Measurements from ENCODE around the gene MAT2B.

Gene MAT2B

GRCh38 chr5:163563880-163564279 is 58.5 kb downstream of the MAT2B start:
- TF ChIP-seq SIN3A (IDR thresholded peaks at IDR 0.05; ENCODE audit: borderline replicate concordance, insufficient read depth, low read length) (no peak), FOXP2 (optimal IDR thresholded peaks at IDR 0.05; ENCODE audit: borderline replicate concordance, extremely low read depth, extremely low read length, insufficient read depth) (no peak), REST (IDR thresholded peaks at IDR 0.05; ENCODE audit: insufficient read depth in 1 of 2, low read depth in 2 of 2, low read length in 2 of 2) (no peak), TAF1 (IDR thresholded peaks at IDR 0.05; ENCODE audit: borderline replicate concordance, insufficient read depth, low read length) (no peak), POLR2AphosphoS5 (IDR thresholded peaks at IDR 0.05; ENCODE audit: low read depth, low read length) (no peak)

- TF ChIP-seq REST (IDR thresholded peaks at IDR 0.05; ENCODE audit: insufficient read depth in 1 of 2, low read depth in 2 of 2, low read length in 2 of 2) (no peak), TAF1 (IDR thresholded peaks at IDR 0.05; ENCODE audit: borderline replicate concordance, insufficient read depth, low read length) (no peak), SIN3A (IDR thresholded peaks at IDR 0.05; ENCODE audit: borderline replicate concordance, insufficient read depth, low read length) (no peak), FOXP2 (optimal IDR thresholded peaks at IDR 0.05; ENCODE audit: borderline replicate concordance, extremely low read depth, extremely low read length, insufficient read depth) (no peak), POLR2AphosphoS5 (IDR thresholded peaks at IDR 0.05; ENCODE audit: low read depth, low read length) (no peak)
Observed at GRCh38 chr5:163564321-163564938, 59.0 kb downstream of the MAT2B start.

DNA sequence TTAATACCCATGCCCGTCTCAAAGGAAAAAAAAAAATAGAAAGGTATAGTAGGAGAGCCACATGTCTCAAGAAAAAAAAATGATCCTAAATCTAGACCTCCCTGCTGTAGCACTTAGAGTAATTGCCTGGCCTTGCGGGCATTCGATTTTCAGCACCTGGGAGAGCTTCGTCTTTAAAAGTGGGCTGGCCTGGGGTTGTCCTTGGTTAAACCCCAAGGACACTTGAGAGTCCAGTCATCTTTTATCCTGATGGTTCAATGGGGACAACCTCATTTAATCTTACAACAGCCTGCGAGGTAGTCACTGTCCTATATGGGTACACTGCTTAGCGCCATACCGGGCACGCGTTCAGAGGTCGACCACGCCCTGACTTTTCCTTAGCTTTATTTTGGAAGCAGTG is 60.1 kb downstream of the MAT2B start:
- TF ChIP-seq REST (IDR thresholded peaks at IDR 0.05; ENCODE audit: insufficient read depth in 1 of 2, low read depth in 2 of 2, low read length in 2 of 2) (peak in 1 of 2 experiments; percentile 83; a peak in 2 of 4 replicates), FOXP2 (optimal IDR thresholded peaks at IDR 0.05; ENCODE audit: borderline replicate concordance, extremely low read depth, extremely low read length, insufficient read depth) (no peak)

DNA sequence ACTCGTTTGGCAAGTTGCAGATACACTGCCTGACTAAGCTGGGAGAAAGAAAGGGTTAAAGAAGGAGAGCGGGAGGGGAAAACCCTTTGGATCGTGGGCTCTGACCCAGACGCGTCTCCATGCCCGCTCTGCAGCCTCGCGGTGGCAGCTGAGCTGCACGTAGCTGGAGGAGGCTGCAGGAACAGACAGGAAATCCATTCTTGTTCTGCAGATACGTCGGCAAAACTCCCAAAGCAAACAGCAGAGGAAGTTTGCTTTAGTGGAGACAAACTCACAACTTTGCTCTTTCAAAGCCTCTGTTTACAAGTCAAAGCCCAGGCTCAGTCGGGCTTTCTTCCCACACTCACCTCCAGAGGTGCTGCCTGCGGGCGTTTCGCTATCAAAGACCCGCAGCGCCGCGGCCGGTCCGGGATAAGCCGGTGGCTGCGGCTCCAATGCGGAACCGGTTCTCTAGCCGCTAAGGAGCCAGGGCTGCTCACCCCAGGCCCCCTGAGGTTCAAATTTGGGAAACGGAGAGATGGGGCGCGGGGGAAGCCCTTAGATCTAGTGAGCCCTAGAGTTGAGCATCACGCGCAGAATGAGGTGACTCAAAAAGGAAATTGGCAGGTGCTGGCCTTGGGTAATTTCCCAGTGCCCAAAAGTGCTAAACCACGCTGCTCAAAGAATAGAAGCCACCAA is 60.7 kb downstream of the MAT2B start:
- no peak for TF ChIP-seq FOXP2 (optimal IDR thresholded peaks at IDR 0.05; ENCODE audit: borderline replicate concordance, extremely low read depth, extremely low read length, insufficient read depth)
- TF ChIP-seq SIN3A (IDR thresholded peaks at IDR 0.05; ENCODE audit: borderline replicate concordance, insufficient read depth, low read length) = no peak
- TF ChIP-seq TAF1 (IDR thresholded peaks at IDR 0.05; ENCODE audit: borderline replicate concordance, insufficient read depth, low read length) = no peak
- TF ChIP-seq POLR2AphosphoS5 (IDR thresholded peaks at IDR 0.05; ENCODE audit: low read depth, low read length) = no peak
- TF ChIP-seq REST (IDR thresholded peaks at IDR 0.05; ENCODE audit: insufficient read depth in 1 of 2, low read depth in 2 of 2, low read length in 2 of 2) = no peak

Data from PFSK-1 (cell line).